22Rv1 (cell line): ENCODE measurements around the gene ARHGAP29.

Source experiments
- CTCF ChIP-seq: fragments of 450-650 bp; IDR thresholded peaks from 2 replicates; pipeline ENCODE4 v1.5.1; 2017; ENCODE audit warnings: mild to moderate bottlenecking
- ZFX ChIP-seq: fragments of 450-650 bp; IDR thresholded peaks from 2 replicates; pipeline ENCODE4 v1.6.1; 2017; ENCODE audit warnings: antibody characterized with exemption, borderline replicate concordance

GRCh38 chr1:94275083-94275482 is 37.7 kb upstream of the ARHGAP29 start:
- TF ChIP-seq CTCF (no peak), ZFX (no peak)
